Measurements from ENCODE around the gene GOPC.

GOPC gene

GRCh38 chr6:117542493-117542892, 59.8 kb downstream of the GOPC start:
- H3K36me3 ChIP-seq (ENCODE audit: control insufficient read depth, insufficient read depth, low read length) = peaks cover 7% of the 10 kb centered on the region
- H3K27me3 ChIP-seq (ENCODE audit: control insufficient read depth, insufficient read depth, low read length) = no peaks in the 10 kb centered on the region
- H3K4me3 ChIP-seq (ENCODE audit: low read length) = no peak overlapping the region
- no peak overlapping the region for H3K9ac ChIP-seq (ENCODE audit: low read length)
- H3K4me1 ChIP-seq (ENCODE audit: control insufficient read depth, insufficient read depth, low read length) = no peaks in the 10 kb centered on the region
- no peaks in the 10 kb centered on the region for H3K9me3 ChIP-seq (ENCODE audit: control insufficient read depth, low read length)

GRCh38 chr6:117540670-117541069, 61.6 kb downstream of the GOPC start:
- H3K9ac ChIP-seq (ENCODE audit: low read length) = no peak overlapping the region
- H3K4me3 ChIP-seq (ENCODE audit: low read length) = no peak overlapping the region
- no peaks in the 10 kb centered on the region for H3K4me1 ChIP-seq (ENCODE audit: control insufficient read depth, insufficient read depth, low read length)
- H3K36me3 ChIP-seq (ENCODE audit: control insufficient read depth, insufficient read depth, low read length) = peaks cover 7% of the 10 kb centered on the region
- no peaks in the 10 kb centered on the region for H3K9me3 ChIP-seq (ENCODE audit: control insufficient read depth, low read length)
- no peaks in the 10 kb centered on the region for H3K27me3 ChIP-seq (ENCODE audit: control insufficient read depth, insufficient read depth, low read length)

- no peaks in the 10 kb centered on the region for H3K4me1 ChIP-seq (ENCODE audit: control insufficient read depth, insufficient read depth, low read length)
- H3K4me3 ChIP-seq (ENCODE audit: low read length) = no peak overlapping the region
- H3K9ac ChIP-seq (ENCODE audit: low read length) = no peak overlapping the region
- H3K9me3 ChIP-seq (ENCODE audit: control insufficient read depth, low read length) = no peaks in the 10 kb centered on the region
- H3K36me3 ChIP-seq (ENCODE audit: control insufficient read depth, insufficient read depth, low read length) = no peaks in the 10 kb centered on the region
- H3K27me3 ChIP-seq (ENCODE audit: control insufficient read depth, insufficient read depth, low read length) = no peaks in the 10 kb centered on the region
These were observed 63.7 kb downstream of the GOPC start for GRCh38 chr6:117538615-117539014.

DNA sequence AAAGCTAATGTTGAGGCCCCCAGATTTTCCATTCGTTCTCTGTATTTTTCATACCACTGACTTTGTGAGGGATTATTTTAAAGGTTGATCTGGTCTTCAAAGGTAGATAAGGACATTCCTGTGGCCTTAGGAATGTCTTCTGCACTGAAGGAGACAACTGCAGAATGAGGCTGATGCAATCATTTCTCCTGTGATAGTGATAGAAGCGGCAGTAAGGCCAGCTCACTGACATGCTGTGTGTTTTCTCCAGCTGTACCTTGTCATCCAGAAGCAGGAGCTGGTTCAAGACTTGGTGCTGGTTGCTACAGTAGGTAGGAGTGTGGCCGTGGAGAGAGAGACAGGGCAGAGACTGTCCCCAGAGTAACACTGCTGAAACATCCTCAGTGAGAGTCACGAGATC, 66.0 kb downstream of the GOPC start:
- H3K36me3 ChIP-seq (ENCODE audit: control insufficient read depth, insufficient read depth, low read length) = no peaks in the 10 kb centered on the region
- H3K9ac ChIP-seq (ENCODE audit: low read length) = no peak overlapping the region

DNA sequence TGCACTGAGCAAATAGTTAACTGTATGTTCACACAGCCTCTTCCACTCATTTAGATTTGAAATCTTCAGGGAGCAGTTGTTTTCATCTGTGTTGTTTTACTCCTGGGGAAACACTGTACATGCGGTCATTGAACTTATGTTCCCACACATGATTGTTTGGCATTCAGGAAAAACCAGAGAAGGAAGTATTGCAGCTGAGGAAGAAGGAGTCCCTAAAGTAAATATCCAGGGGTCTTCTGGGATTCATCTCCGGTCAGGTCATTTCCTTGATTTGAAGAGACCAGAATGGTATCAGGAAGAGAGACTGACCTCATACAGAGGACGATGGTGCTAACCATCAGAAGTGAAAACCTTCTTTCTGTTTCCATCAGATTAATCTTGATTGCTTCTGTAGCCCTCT, 67.3 kb downstream of the GOPC start:
- no peaks in the 10 kb centered on the region for H3K9me3 ChIP-seq (ENCODE audit: control insufficient read depth, low read length)
- H3K9ac ChIP-seq (ENCODE audit: low read length) = no peak overlapping the region
- no peak overlapping the region for H3K4me3 ChIP-seq (ENCODE audit: low read length)
- no peaks in the 10 kb centered on the region for H3K36me3 ChIP-seq (ENCODE audit: control insufficient read depth, insufficient read depth, low read length)
- no peaks in the 10 kb centered on the region for H3K27me3 ChIP-seq (ENCODE audit: control insufficient read depth, insufficient read depth, low read length)
- H3K4me1 ChIP-seq (ENCODE audit: control insufficient read depth, insufficient read depth, low read length) = no peaks in the 10 kb centered on the region

More for the DNA sequence above, 66.0 kb downstream of the GOPC start:
- Histone ChIP-seq H3K9me3 (ENCODE audit: control insufficient read depth, low read length) (no peaks in the 10 kb centered on the region), H3K4me3 (ENCODE audit: low read length) (no peak overlapping the region), H3K27me3 (ENCODE audit: control insufficient read depth, insufficient read depth, low read length) (no peaks in the 10 kb centered on the region), H3K4me1 (ENCODE audit: control insufficient read depth, insufficient read depth, low read length) (no peaks in the 10 kb centered on the region)

- no peaks in the 10 kb centered on the region for H3K4me1 ChIP-seq (ENCODE audit: control insufficient read depth, insufficient read depth, low read length)
- H3K4me3 ChIP-seq (ENCODE audit: low read length) = no peak overlapping the region
- no peaks in the 10 kb centered on the region for H3K27me3 ChIP-seq (ENCODE audit: control insufficient read depth, insufficient read depth, low read length)
- no peak overlapping the region for H3K9ac ChIP-seq (ENCODE audit: low read length)
- no peaks in the 10 kb centered on the region for H3K36me3 ChIP-seq (ENCODE audit: control insufficient read depth, insufficient read depth, low read length)
- H3K9me3 ChIP-seq (ENCODE audit: control insufficient read depth, low read length) = no peaks in the 10 kb centered on the region
These were observed 68.5 kb downstream of the GOPC start for GRCh38 chr6:117533775-117534174.

GRCh38 chr6:117531809-117532725, 70.2 kb downstream of the GOPC start:
- H3K27me3 ChIP-seq (ENCODE audit: control insufficient read depth, insufficient read depth, low read length) = no peaks in the 10 kb centered on the region
- no peak overlapping the region for H3K9ac ChIP-seq (ENCODE audit: low read length)
- H3K36me3 ChIP-seq (ENCODE audit: control insufficient read depth, insufficient read depth, low read length) = no peaks in the 10 kb centered on the region
- no peak overlapping the region for H3K4me3 ChIP-seq (ENCODE audit: low read length)
- no peaks in the 10 kb centered on the region for H3K9me3 ChIP-seq (ENCODE audit: control insufficient read depth, low read length)
- no peaks in the 10 kb centered on the region for H3K4me1 ChIP-seq (ENCODE audit: control insufficient read depth, insufficient read depth, low read length)

DNA sequence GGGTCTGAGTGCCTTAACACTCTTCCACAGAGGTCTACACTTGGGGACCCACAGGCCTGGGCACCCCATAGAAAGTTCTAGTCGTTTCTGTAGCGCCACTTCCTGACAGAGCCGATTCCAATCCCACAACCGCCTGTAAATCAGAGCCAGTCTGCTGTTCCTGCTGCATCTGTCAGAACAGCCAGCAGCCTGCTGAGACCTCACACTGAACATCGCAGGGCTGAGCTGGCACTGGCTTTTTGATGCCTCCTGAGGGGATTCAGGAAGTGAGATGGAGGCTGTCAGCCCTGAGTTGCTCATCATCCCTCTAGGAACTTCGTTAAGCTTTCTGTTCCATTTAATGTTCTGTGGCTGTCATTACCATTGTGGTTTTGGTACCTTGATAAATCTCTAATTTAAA, 71.0 kb downstream of the GOPC start:
- Histone ChIP-seq H3K4me1 (ENCODE audit: control insufficient read depth, insufficient read depth, low read length) (no peaks in the 10 kb centered on the region), H3K27me3 (ENCODE audit: control insufficient read depth, insufficient read depth, low read length) (no peaks in the 10 kb centered on the region), H3K9ac (ENCODE audit: low read length) (no peak overlapping the region), H3K36me3 (ENCODE audit: control insufficient read depth, insufficient read depth, low read length) (no peaks in the 10 kb centered on the region), H3K9me3 (ENCODE audit: control insufficient read depth, low read length) (no peaks in the 10 kb centered on the region), H3K4me3 (ENCODE audit: low read length) (no peak overlapping the region)

- no peak overlapping the region for H3K9ac ChIP-seq (ENCODE audit: low read length)
- no peaks in the 10 kb centered on the region for H3K27me3 ChIP-seq (ENCODE audit: control insufficient read depth, insufficient read depth, low read length)
- no peaks in the 10 kb centered on the region for H3K36me3 ChIP-seq (ENCODE audit: control insufficient read depth, insufficient read depth, low read length)
- no peaks in the 10 kb centered on the region for H3K4me1 ChIP-seq (ENCODE audit: control insufficient read depth, insufficient read depth, low read length)
- H3K4me3 ChIP-seq (ENCODE audit: low read length) = no peak overlapping the region
- no peaks in the 10 kb centered on the region for H3K9me3 ChIP-seq (ENCODE audit: control insufficient read depth, low read length)
These were observed 71.7 kb downstream of the GOPC start for GRCh38 chr6:117530467-117531242.

- Histone ChIP-seq H3K27me3 (ENCODE audit: control insufficient read depth, insufficient read depth, low read length) (no peaks in the 10 kb centered on the region), H3K9ac (ENCODE audit: low read length) (no peak overlapping the region), H3K4me3 (ENCODE audit: low read length) (no peak overlapping the region), H3K9me3 (ENCODE audit: control insufficient read depth, low read length) (no peaks in the 10 kb centered on the region), H3K36me3 (ENCODE audit: control insufficient read depth, insufficient read depth, low read length) (no peaks in the 10 kb centered on the region), H3K4me1 (ENCODE audit: control insufficient read depth, insufficient read depth, low read length) (no peaks in the 10 kb centered on the region)
These were observed 76.7 kb downstream of the GOPC start for GRCh38 chr6:117525607-117526006.

- Histone ChIP-seq H3K4me3 (ENCODE audit: low read length) (no peak overlapping the region), H3K9me3 (ENCODE audit: control insufficient read depth, low read length) (no peaks in the 10 kb centered on the region), H3K4me1 (ENCODE audit: control insufficient read depth, insufficient read depth, low read length) (no peaks in the 10 kb centered on the region), H3K36me3 (ENCODE audit: control insufficient read depth, insufficient read depth, low read length) (no peaks in the 10 kb centered on the region), H3K27me3 (ENCODE audit: control insufficient read depth, insufficient read depth, low read length) (no peaks in the 10 kb centered on the region), H3K9ac (ENCODE audit: low read length) (no peak overlapping the region)
These were observed 80.4 kb downstream of the GOPC start for GRCh38 chr6:117521791-117522502.

All from mucosa of stomach (tissue), 1 donor.